ENCODE measurements around the gene ENOX1.
A peak's percentile ranks its signal among the peaks of the same experiment; 100 is the strongest.

ENOX1 gene

DNA sequence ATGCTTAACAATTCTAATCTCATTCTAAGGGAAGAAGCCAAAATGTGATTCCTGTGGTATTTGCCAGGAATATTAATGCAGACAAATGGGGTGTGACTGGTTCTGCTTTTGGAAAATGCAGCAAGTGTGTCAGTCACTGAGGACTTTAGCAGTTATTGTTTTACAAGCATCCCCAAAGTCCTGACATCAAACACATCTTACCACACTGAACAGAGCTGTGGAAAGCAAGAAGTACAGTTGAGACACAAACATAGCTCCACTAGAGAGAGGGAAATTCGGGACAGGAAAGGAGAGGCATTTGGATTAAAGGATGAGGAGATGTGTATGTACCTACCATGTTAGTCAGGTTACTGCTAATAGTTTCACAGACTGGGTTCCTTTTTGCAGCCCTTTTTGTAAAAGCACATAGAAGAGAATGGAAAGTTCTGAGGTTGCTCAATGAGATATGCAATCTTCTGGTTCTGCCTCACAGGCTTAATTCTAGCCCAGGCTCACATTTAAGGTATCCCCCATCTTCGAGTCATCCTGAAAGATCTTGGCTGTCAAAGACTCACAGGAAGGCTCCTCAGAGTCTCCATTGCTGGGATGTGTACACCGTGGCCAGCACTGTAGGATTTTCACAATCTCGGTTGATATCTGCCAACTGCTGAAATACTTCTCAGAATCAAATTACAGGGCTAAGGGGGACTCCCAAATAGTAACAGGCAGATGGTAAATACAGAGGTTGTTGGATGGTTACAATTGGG lies 446.8 kb downstream of the ENOX1 start:
- DNase-seq: no peak

DNA sequence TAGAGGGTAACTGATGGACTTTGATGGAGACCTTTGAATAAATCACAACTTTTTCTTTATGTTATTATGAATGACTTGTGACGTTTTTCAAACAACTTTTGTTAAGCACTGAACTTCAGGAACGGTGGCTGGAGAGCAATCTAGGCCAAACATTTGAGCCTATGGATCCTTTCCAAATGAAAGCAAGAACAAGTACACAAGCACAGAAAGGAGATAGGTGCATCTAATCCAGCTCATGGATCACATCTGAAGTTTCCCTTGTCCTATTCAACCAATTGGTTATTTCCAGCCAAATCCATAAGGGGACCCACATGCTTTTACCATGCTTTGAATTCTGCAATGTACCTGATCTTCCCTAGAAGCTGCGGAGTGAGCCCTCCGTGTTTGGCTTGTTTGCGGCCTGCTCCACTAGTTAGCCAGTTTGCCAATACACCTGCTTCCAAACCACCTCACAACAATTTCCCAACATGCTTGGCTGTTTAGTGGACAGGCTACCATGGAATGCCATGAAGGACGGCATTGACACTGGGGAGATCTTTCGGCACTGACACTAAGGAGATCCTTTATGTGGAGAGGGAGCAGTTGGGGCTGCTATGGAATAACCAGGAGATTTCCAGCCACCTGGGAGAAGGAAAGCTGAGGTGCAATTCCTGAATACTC lies 447.5 kb downstream of the ENOX1 start:
- DNase-seq: no peak

DNA sequence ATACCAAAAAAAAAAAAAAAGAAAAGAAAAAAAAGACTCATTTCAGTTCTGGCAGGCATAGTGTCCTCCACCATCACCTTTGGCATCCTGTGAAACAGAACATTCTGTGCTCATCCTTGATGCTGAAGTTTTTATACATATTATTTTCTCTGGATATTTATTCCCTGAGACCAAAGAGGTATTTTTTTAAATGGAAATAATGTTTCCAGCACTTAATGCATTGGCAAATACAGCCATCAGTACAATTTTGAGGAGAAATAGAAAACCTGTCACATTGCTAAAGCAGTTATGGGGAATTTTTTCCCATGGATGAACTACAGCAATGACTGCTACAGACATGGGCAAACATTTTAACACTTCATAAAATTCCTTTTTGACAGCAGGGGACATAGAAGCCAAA lies 451.0 kb downstream of the ENOX1 start:
- DNase-seq: no peak

DNA sequence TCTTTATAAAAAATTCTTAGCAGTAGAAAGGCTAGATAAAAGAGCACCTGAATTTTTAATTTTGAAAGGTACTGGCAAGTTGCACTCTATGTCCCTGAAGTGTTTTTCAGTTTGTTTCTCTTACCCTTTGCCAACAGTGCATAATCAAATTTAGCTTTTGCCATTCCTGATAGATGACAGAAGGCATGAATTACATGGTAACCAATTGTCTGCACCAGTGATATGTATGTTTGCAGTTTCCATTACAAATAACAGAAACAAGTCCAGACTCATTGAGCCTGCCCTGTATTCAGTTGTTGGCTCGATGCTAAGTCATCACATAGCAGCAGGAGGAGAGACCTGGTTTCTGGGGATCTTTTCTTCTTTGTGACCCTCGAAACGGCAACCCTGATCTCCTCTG lies 453.6 kb downstream of the ENOX1 start:
- no peak for DNase-seq

DNA sequence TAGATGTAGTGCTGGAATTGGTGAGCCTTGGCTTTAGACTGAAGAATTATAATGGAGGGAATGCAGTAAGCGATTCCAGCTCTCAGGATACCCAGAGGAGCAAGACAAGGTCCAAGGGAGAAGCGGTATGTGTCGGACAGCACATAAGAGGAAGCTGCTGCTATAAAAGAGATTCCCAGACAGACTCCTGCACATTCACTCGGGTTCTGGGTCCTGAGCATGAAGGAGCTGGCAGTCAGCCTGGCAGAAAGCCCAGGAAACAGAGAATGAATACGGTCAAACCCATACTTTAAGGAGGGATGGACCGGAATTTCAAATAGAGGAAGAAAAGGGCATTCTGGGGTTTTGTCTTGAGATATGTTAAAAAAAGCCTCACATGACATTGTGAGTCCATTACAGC lies 455.1 kb downstream of the ENOX1 start:
- no peak for DNase-seq

DNA sequence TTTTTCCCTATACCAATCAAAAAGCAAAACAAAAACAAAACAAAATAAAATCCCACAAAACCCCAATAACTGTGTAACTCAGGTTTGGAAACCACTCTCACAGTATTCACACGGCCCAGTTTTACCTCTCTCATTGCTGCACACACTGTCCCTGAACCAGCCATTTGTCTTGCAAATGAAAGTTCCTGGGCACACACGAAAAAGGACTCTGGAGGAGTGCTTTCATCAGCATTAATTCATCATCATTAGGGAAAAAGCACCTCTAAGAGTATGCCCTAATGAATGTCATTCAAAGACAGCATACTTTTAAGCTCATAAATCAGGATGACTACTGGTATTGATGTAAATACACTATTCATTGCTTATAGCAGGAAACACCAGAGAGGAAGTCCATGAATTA lies 457.1 kb downstream of the ENOX1 start:
- DNase-seq: no peak

DNA sequence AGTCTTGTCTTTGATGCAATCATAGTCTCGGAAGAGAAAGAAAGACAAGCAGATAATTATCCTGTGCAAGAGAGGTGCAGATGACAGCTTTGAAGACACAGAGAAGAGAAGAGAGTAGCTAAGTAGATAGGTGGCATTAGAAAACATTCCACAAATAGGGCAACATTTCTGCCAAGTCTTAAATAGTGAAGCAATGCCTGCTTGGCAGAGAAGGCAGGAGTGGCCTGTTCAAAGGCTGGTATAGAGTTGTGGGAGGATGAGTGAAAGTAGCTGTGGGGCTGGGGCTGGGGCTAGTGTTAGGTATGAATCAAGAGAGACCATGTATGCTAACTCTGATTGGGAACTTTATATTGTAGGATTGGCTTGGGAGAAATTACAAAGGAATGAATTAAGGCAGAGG lies 457.9 kb downstream of the ENOX1 start:
- no peak for DNase-seq

DNA sequence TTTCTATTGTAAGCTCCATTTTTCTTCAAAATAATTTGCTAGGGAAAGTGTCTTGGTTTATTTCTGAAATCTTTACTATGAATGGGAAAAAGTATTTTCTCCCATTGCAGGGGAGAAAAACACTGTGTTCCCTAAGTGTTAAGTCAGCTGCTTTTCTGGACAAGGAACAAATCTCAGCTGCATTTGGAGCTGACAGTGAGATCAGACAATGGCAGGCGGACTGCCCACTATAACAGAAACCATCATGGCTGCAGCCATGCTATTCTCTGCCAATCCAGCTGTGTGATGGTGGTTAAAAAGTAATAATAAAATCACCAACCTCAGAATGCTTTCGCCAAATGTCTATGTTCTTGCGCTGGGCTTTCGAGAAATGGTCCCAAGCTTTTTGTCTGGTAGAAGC lies 460.7 kb downstream of the ENOX1 start:
- no peak for DNase-seq

DNA sequence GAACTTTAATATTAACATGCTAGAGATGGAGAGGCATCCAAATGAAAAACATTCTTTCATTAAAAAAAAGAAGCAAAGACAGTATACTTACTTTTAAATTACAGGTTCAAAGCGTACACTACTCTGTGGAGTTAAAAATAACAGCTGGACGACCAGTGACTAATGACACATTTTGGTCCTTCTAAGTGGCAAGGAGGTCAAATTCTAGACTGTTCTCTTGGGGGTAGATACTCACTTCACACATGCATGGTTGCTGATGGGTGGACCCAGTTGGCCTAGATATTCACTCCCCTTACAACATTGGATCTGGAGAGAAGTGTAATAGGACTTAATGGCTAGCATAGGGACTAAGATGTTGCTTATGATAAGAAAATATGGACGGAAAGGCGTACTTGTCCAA lies 461.1 kb downstream of the ENOX1 start:
- no peak for DNase-seq

DNA sequence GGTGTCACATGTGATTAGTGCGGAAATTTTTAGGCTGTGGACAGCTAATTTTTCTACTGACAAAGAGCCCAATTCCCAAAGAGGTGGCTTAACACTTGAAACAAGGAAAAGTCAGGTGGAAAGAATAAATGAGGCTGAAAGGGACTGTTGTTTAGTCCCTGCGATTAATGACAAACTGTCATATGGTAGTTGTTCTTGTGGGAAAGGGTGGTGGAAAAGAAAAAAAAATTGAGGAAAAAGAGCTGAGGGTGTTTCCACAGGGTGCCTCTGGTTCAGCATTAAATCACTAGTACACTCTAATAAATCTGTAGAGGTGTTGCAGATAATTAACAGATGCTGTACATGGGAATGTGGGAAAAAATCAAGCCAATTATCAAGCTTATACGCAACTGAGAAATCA lies 462.6 kb downstream of the ENOX1 start:
- no peak for DNase-seq

DNA sequence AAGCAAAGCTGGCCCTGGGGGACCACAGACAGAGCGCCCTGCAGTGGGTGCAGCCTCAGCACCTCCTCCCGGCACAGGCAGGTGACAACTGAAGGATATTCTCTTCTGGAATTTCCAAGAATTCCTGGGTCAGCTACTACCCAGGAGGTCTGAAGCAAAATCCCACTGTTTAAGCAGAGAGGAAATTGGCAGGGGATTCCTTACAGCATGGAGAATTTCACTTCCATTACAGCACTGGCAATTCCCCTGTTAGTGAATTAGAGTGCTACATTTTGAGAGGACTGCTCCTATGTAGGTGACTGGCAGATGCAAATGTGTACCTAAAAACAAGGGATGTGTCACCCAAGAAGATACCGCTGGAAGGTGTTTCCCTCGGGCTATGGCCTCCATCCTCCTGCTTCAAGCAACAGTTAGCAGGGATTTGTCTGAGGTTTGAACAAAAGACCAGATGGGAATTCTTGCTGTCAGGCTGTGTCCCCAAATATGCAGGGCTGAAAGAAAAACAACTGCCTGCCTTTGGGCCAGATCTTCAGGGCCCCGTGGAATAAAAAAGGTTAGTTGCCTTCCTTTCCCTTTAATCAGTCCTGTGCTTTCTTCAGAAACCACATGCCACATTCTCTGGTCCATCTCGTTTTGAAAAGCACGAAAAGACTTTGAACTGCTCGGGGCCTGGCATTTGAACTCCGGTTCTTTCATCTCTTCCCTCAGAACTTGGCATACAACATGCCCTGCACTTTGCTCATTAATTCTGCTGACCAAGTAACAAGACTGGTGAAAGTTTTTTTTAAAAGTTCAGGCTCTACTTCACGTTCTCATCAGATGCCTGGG lies 466.9 kb downstream of the ENOX1 start:
- no peak for DNase-seq

DNA sequence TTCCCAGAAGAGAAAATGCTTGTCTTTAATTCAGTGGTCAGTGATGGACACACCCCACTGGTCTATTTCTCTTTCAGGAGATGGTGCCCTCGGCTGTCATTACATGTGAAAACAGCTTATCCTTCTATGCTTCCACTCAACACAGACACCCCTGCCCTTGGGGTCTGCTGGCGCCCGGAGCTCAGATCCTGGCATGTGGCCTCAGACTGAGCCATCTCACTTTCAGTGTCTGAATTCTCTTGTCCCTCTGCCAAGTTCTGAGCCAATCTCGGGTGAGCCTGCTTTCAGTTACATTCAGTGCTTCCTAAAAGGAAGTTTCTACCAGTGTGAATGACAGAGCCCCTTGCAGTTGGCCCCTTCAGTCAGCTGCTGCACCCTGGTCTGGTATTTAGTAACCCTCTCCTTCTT lies 469.8 kb downstream of the ENOX1 start:
- no peak for DNase-seq

DNA sequence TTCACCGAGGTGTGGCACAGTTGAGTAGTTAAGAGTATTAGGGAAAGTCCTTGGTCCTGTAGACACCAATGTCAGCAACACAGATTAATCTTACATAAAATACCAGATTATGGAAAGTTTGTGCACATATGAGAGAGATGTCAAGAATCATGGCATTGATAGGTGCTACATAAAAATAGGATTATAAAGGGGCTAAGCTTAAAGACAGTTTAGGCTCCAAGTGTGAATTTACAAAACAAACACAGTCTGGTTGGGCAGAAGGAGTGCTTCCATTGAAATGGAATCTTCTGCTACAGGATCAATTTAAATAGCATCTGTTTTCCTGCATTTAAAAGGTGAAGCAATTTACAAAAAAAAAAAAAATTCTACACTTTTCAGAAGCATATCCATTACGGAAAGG lies 470.5 kb downstream of the ENOX1 start:
- no peak for DNase-seq

DNA sequence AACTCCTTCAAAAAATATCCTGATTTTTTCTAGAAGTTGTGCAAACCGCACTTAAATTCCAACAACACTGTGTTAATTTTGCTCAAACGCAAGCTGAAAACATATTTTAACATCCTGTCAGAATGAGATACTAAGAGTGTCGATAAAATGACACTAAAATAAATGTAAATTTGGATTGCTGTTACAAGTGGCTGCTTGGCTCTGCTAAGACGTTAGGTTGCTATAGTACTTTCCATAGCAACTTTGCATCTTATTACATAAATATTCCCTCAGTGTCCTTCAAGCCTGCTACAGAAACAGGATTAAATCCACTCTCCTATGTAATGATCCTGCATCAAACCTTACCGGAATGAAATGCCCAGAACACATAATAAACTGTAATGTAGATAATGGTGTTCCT lies 471.2 kb downstream of the ENOX1 start:
- no peak for DNase-seq

DNA sequence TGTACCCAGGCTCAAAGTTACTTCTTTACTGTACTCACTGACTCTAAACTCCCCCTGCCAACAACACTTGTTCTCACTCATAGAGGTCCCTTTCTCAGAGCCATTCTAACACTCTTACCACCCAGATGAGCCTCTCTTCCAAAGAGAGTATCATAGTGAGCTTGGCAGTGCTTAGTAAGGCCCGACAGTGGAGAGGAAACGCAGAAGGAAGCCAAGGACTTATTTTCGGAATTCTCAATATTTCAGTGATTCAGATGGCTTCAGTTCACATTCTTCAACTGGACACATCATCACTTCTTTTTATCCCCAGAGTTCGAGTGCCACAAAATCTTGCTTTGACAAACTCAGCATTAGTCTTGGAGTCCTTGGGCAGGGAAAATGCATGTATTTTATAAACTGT lies 477.5 kb downstream of the ENOX1 start:
- DNase-seq: no peak

DNA sequence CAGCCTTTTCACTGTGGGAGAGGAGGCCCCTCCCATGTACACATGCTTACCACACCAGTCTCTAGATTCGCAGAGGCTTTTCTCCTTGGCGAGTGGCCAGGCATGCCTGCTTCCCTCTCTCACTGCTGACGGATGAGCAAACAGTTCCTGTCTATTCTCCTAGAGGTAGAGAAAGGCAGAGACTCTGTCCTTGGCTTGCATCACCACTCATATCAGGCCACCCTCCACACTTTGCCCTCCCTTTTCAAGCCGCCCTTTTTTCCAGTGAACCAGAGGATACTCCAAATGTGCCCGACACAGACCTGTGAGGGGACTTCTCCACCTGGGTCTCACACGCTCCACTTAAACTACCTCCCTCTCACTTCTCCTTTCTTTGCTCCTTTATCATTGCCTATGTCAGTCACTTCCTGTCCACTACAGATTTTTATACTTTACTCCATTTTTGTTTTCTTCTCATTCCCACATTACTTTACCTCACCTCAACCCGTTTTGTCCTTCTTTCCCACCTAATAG lies 478.8 kb downstream of the ENOX1 start:
- no peak for DNase-seq

DNA sequence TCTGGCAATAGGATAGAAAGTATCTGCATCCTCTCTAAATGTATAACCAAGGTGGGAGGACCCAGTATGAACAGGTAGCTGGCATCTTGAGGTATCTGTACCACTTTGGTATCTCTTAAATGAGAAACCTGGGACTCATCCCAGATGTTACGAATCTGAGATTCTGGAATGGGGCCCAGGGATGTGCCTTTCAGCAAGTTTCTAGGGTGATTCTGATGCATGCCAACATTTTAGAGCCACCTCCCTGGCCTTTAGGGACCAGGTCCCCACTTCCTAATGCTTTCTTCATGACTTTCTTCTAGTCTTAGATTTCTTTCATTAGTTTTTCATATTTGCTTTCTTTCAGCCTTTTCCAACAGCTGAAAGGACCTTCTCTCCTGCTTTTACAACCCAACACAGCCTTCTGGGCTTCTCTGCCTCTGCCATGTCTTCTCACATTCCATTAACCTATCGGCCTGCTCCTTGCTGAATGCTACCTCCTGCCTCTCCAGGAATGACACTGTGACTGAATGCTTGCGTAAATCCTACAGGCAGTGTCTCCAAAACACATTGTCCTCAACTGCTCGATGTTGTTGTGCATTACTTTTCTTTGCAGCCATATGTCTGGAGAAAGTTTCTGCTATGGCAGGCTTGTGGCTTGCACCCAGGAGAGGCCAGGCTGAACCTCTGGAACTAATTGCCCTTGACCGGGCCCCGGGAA lies 479.4 kb downstream of the ENOX1 start:
- DNase-seq: no peak

DNA sequence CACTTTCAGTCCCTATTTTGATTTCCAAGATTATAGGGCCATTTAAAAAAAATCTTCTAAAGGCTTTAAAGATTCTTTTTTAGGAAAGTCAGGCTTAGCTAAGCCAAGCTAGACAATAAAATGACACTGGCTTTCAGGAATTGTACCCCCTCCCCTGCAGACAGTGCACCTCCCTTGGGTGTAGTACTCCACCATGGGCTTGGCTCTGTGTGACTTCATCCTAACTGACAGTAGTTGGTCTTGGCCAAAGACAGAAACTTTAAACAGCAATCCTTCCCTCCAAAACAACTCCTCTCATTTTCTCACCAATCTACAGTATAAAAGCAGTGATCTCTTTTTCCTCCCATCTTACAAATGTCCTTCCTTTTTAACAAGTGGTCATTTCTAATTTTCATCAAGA lies 480.4 kb downstream of the ENOX1 start:
- DNase-seq: no peak

DNA sequence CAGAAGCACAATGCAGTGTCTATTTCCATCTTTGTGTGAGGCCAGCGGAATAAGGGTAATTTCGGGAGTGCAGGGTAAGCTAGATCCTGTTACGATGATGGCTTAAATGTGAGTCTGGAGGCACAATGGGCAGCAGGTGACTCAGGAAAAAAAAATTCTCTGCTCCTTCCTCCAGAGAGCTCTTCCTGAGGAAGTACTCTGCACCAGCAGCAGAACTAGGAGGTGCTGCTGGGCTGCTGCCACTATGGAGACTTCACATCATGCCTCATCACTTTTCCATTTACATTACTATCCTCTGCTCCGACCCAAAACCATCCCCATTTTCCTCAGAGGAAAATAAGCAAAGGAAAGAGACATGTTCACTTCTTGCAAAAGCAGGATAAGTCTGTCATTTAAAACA lies 481.4 kb downstream of the ENOX1 start:
- no peak for DNase-seq

DNA sequence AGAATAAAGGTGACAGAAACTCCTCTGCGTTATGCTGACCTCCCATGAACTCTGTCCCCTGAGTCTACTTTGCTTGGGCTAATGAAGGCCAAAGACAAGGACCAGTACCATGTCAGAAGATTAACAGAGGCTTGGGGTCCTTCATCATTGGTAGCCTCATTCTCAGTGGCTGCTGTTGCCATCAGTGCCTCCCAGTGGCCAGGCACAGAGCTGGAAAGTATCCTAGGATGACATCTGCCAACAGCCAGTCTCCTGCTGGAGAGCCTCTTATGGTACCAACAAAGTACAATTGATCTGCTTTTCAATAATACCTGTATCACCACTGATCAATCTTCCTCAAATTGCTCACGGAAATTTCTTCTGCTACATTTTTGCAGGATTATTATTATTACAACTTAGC lies 481.8 kb downstream of the ENOX1 start:
- no peak for DNase-seq

DNA sequence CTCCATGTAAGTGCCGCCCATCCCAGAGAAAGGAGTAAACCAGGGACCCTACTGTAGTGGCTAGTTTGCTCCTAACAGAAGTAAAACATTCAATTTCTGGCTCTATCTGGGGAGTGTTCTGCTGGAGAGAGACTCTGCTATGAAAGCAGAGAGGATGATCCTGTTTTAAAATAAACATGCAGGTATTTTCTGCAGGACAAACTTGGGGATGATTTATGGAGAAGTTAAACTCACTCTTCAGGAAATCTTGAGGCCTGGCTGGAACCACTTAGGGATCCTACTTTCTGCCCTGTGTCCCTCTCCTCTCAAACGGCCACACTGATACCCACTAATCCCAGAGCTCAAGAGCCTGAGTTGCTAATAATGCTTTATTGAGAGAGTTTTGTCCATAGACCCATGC lies 482.3 kb downstream of the ENOX1 start:
- no peak for DNase-seq

DNA sequence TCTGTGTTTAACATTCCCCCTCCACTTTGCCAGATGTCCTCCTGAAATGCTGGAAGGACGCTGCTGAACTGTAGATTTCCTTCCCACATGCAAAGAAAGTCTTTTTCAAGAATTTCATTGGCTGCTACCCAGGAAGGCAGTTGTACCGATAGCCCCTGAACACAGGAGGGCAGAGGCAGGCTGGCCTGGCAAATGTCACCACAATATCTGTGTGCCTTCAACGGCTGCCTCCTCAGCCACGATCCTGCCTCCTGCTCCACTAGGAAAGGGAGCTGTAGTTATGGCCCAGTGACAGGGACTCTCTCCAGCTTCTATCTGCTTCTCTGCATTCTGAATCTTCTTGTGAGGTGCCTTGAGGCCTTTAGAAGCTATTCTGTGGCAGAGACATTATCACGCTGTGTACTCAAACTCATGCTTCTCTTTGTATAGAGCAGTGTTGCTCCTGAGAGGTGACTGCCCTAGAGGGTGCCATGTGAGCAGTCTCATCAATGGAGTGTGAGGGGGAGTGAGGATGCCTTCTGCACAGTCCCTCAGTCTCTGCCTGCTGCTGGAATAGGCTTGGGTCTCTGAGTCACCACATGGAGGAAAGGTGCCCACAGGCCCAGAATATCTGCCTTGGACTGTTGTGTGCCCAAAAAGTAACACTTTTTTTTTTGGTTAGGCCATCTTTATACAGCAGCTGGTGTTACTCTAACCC lies 483.6 kb downstream of the ENOX1 start:
- peak in 1 of 2 experiments; percentile 5 for DNase-seq
